ENCODE results near the gene IGF2BP2. TPM values are rescaled to one million over a fixed set of nuclear protein-coding genes. Genes with fewer than 3 reads are reported as not detected.
"Not testable (repeated sequence)": the region's sequence is repeated elsewhere in the genome, so short reads cannot be mapped to it uniquely, and the experiment has no call there.

The IGF2BP2 gene
- total RNA-seq, 6 donors from 2014 or later = 11.4 to 60.3 (median 24.9) TPM

DNA sequence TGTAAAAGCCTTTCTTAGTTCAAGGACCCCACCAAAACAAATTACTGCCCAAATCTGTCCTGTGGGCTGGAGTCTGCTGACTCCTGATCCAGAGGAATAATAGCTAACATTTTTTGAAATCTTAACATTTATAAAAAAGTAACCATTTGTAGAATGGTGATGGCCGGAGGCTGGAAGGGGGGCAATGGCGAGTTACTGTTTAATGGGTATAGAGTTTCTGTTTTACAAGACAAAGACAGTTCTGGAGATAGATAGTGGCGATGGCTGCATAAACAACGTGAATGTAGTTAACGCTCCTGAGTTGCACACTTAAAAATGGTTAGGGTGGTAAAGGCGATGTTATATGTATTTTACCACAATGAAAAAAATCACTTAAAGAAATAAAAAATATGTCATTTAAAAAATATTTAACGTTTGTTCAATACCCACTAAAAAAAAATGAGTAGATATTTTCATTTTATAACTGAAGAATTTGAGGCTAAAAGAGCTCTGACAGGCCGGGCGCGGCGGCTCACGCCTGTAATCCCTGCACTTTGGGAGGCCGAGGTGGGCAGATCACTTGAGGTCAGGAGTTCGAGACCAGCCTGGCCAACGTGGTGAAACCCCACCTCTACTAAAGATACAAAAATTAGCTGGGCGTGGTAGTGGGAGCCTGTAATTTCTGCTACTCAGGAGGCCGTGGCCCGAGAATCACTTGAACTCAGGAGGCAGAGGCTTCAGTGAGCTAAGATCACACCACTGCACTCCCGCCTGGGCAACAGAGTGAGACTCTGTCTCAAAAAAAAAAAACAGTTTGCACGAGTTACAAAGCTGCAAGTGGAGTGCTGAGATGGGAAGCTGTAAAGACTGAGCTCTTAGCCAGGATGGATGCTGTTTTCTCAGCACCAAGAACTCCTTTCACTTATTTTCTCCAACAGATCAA, 37.6 kb downstream of the IGF2BP2 start:
- Histone ChIP-seq H3K9me3 (no peaks in the 10 kb centered on the region), H3K4me3 (no peak overlapping the region), H3K27me3 (no peaks in the 10 kb centered on the region), H3K36me3 (no peaks in the 10 kb centered on the region), H3K27ac (no peak overlapping the region), H3K4me1 (no peaks in the 10 kb centered on the region)
- peak in 1 of 2 donors; percentile 54 for DNase-seq
- TF ChIP-seq POLR2AphosphoS5 (IDR thresholded peaks at IDR 0.05) = no peak
- no peak for TF ChIP-seq POLR2A (IDR thresholded peaks at IDR 0.05)
- no peak for TF ChIP-seq EP300 (IDR thresholded peaks at IDR 0.05)
- TF ChIP-seq, protein P1, sequence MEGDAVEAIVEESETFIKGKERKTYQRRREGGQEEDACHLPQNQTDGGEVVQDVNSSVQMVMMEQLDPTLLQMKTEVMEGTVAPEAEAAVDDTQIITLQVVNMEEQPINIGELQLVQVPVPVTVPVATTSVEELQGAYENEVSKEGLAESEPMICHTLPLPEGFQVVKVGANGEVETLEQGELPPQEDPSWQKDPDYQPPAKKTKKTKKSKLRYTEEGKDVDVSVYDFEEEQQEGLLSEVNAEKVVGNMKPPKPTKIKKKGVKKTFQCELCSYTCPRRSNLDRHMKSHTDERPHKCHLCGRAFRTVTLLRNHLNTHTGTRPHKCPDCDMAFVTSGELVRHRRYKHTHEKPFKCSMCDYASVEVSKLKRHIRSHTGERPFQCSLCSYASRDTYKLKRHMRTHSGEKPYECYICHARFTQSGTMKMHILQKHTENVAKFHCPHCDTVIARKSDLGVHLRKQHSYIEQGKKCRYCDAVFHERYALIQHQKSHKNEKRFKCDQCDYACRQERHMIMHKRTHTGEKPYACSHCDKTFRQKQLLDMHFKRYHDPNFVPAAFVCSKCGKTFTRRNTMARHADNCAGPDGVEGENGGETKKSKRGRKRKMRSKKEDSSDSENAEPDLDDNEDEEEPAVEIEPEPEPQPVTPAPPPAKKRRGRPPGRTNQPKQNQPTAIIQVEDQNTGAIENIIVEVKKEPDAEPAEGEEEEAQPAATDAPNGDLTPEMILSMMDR (IDR thresholded peaks at IDR 0.05) = no peak
- ATAC-seq (ENCODE audit: low FRiP score in 2 of 2) = no peak
- 84 to 86% methylated on average over 20 of the region's 20 CpGs for WGBS, 2 donors

DNA sequence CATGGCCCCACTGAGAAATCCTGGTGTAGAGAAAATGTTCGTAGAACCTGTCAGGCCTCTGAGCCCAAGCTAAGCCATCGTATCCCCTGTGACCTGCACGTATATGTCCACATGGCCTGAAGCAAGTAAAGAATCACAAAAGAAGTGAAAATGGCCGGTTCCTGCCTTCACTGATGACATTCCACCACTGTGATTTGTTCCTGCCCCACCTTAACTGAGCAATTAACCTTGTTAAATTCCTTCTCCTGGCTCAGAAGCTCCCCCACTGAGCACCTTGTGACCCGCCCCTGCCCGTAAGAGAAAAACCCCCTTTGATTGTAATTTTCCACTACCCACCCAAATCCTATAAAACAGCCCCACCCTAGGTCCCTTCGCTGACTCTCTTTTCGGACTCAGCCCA, 38.6 kb downstream of the IGF2BP2 start:
- not testable (repeated sequence) for H3K27ac ChIP-seq; H3K9me3 ChIP-seq; H3K4me3 ChIP-seq; H3K36me3 ChIP-seq; H3K27me3 ChIP-seq; ATAC-seq (ENCODE audit: low FRiP score in 2 of 2); DNase-seq; H3K4me1 ChIP-seq
- 81 to 89% methylated on average over 8 of the region's 8 CpGs for WGBS, 2 donors

DNA sequence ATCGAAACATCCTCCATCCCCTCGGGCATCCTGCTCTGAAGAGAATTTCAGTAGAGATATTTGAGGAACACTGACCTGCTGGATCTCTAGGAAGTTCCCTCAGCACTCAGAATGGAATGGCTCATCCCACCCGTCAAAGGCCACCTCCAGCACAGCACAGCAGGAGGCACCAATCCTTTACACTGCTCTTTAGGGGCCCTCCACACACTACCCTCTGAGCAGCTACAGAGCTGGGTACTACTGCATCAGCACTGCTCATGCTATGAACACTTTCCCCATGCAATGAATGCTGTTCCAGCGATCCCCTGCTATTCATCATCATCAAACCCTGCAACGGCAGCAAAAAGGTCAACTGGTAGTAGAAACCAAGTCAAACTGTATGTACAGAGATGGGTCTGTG, 40.5 kb downstream of the IGF2BP2 start:
- DNase-seq = no peak

DNA sequence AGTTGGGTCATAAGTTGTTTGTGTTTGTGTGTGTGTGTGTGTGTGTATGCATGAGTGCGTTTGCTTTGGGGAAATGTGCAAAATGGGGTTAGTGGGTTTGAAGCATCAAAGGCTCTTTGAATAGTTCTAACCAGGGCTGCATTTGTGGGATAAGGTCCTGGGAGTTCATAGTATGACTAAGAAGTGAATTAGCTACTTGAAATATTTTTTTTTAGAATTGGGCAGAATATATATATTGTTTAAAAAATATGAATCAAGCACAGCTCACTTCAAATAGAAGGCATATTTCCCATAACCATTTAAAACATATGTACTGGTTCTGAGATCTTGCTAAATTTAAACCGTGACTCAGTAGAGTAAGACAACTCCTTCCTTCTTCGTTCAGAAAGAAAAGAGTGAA, 43.1 kb downstream of the IGF2BP2 start:
- Histone ChIP-seq H3K4me1 (no peaks in the 10 kb centered on the region), H3K36me3 (no peaks in the 10 kb centered on the region), H3K27ac (no peak overlapping the region), H3K9me3 (no peaks in the 10 kb centered on the region), H3K4me3 (no peak overlapping the region), H3K27me3 (no peaks in the 10 kb centered on the region)
- ATAC-seq (ENCODE audit: low FRiP score in 2 of 2) (no peak), DNase-seq (no peak)
- no peak for TF ChIP-seq POLR2AphosphoS5 (IDR thresholded peaks at IDR 0.05)
- TF ChIP-seq EP300 (IDR thresholded peaks at IDR 0.05) = no peak
- no peak for TF ChIP-seq POLR2A (IDR thresholded peaks at IDR 0.05)
- TF ChIP-seq, protein P1 (IDR thresholded peaks at IDR 0.05) = no peak
- 87 to 88% methylated on average over 3 of the region's 3 CpGs for WGBS, 2 donors

More for the DNA sequence above, 40.5 kb downstream of the IGF2BP2 start:
- Histone ChIP-seq H3K4me1 (no peaks in the 10 kb centered on the region), H3K27me3 (no peaks in the 10 kb centered on the region), H3K9me3 (no peaks in the 10 kb centered on the region), H3K4me3 (no peak overlapping the region), H3K27ac (no peak overlapping the region), H3K36me3 (no peaks in the 10 kb centered on the region)
- no peak for ATAC-seq (ENCODE audit: low FRiP score in 2 of 2)
- TF ChIP-seq, protein P1 (IDR thresholded peaks at IDR 0.05) = no peak
- no peak for TF ChIP-seq POLR2A (IDR thresholded peaks at IDR 0.05)
- TF ChIP-seq EP300 (IDR thresholded peaks at IDR 0.05) = no peak
- TF ChIP-seq POLR2AphosphoS5 (IDR thresholded peaks at IDR 0.05) = no peak
- WGBS, 2 donors = 83 to 92% methylated on average over 5 of the region's 5 CpGs

DNA sequence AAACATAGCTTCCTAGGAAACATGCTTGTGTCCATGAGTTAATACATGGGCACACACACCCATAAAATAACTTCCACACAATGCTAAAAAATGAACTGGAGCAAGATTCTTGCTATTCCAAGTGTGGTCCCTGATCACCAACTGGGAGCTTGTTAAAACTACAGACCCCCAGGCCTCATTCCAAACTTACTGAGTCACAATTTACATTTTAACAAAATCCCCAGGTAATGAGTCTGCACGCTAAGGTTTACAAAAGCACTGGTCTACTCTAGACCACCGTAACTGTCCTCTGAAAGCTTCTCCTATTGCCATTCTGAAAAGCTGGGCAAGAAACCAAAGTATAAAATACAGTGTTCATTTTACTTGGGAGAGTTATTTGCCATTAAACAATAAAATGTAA, 45.4 kb downstream of the IGF2BP2 start:
- 98 to 100% methylated on average over 2 of the region's 2 CpGs for WGBS, 2 donors

More for the DNA sequence above, 45.4 kb downstream of the IGF2BP2 start:
- H3K4me1 ChIP-seq = peaks cover 0 to 2% (median 0%) of the 10 kb centered on the region in 4 donors
- H3K9me3 ChIP-seq = no peaks in the 10 kb centered on the region
- no peaks in the 10 kb centered on the region for H3K27me3 ChIP-seq
- DNase-seq (no peak), ATAC-seq (ENCODE audit: low FRiP score in 2 of 2) (no peak)
- no peak overlapping the region for H3K4me3 ChIP-seq
- TF ChIP-seq EP300 (IDR thresholded peaks at IDR 0.05) (no peak), POLR2AphosphoS5 (IDR thresholded peaks at IDR 0.05) (no peak), POLR2A (IDR thresholded peaks at IDR 0.05) (no peak)
- TF ChIP-seq, protein P1 (IDR thresholded peaks at IDR 0.05) = no peak
- no peak overlapping the region for H3K27ac ChIP-seq
- H3K36me3 ChIP-seq = no peaks in the 10 kb centered on the region

Data from upper lobe of left lung (tissue), 6 donors.